CD4-positive, alpha-beta T cell treated with Interferon alpha-2 for 1 hour (primary cell): ENCODE measurements around the gene DHRS2.

Experiments
- DNase-seq, 2 donors: peaks; one replicate each; pipeline ENCODE4 v3.0.0-alpha.2; 2020 to 2022

The DHRS2 gene

GRCh38 chr14:23694085-23694948 is 58.2 kb downstream of the DHRS2 start:
- no peak for DNase-seq
